Tibial nerve (tissue), 4 donors: ENCODE results near the gene CMIP. TPM values are rescaled to one million over a fixed set of nuclear protein-coding genes. Genes with fewer than 3 reads are reported as not detected.
A peak's percentile ranks its signal among the peaks of the same experiment; 100 is the strongest.

Experiments
- DNase-seq, 2 donors: peaks; one replicate each; pipeline ENCODE4 v3.0.0-alpha.2; 2019; ENCODE audit warnings: low spot score in 2 of 2
- H3K27ac ChIP-seq, 4 donors: fragments of 200-600 bp; sonication (generic) in 3 of 4; one replicate each; pipeline ENCODE4 v1.5.1; 2017 to 2019; ENCODE audit warnings: mild to moderate bottlenecking in 1 of 4
- H3K27me3 ChIP-seq, 2 donors: fragments of 200-600 bp; sonication (generic) in 1 of 2; one replicate each; pipeline versions ENCODE4 v1.5.1 to v1.6.0; 2017 to 2019
- H3K36me3 ChIP-seq, 3 donors: fragments of 200-600 bp; sonication (generic); one replicate each; pipeline ENCODE4 v1.5.1; 2018 to 2019
- H3K4me1 ChIP-seq, 4 donors: fragments of 200-600 bp; sonication (generic) in 3 of 4; one replicate each; pipeline ENCODE4 v1.5.1; 2017 to 2019
- H3K4me3 ChIP-seq, 4 donors: fragments of 200-600 bp; sonication (generic) in 3 of 4; one replicate each; pipeline ENCODE4 v1.5.1; 2017 to 2019; ENCODE audit warnings: mild to moderate bottlenecking in 1 of 4, moderate library complexity in 1 of 4
- H3K9me3 ChIP-seq, 4 donors: fragments of 200-600 bp; sonication (generic) in 3 of 4; one replicate each; pipeline ENCODE4 v1.5.1; 2017 to 2019
- CTCF ChIP-seq, 5 experiments: fragments of 200-600 bp in 3 of 5; fragments of 450-650 bp in 2 of 5; sonication (generic) in 3 of 5; IDR thresholded peaks; one replicate each; pipeline ENCODE4 v1.5.1; 2016 to 2019; ENCODE audit warnings: antibody characterized with exemption in 5 of 5, mild to moderate bottlenecking in 3 of 5, moderate library complexity in 2 of 5
- EP300 ChIP-seq, 2 donors: sonication (generic); formaldehyde crosslinking; IDR thresholded peaks; one replicate each; pipeline ENCODE4 v1.6.1; 2017; ENCODE audit warnings: antibody characterized with exemption in 2 of 2, mild to moderate bottlenecking in 1 of 2
- POLR2A ChIP-seq, 2 donors: fragments of 450-650 bp; IDR thresholded peaks; one replicate each; pipeline ENCODE4 v1.6.1; 2017; ENCODE audit warnings: antibody characterized with exemption in 2 of 2, mild to moderate bottlenecking in 2 of 2, moderate library complexity in 2 of 2
- WGBS, 2 donors: methylation state at CpG; one replicate each; pipeline ENCODE4 v1.1.5; 2018; 5-methylcytosine and 5-hydroxymethylcytosine counted together
- total RNA-seq, 4 donors: library from RNA; depleted of rRNA; stranded (reverse); fragments of >200 nt; gene quantifications; one replicate each; pipeline ENCODE4 v1.1.0, GENCODE V29; 2016

Gene CMIP
- total RNA-seq, 4 donors from 2014 or later, result 28.2 to 48.8 (median 31.8) TPM

- Histone ChIP-seq H3K9me3 (no peaks in the 10 kb centered on the region), H3K27me3 (no peaks in the 10 kb centered on the region), H3K36me3 (no peaks in the 10 kb centered on the region), H3K4me3 (no peak overlapping the region), H3K27ac (peak overlapping the region in 2 of 4 donors; percentile 35 to 48), H3K4me1 (peaks cover 0 to 5% (median 0%) of the 10 kb centered on the region in 4 donors)
- peak in 1 of 2 donors; percentile 49 for DNase-seq
- peak in 1 of 2 donors; percentile 66 for TF ChIP-seq EP300 (IDR thresholded peaks at IDR 0.05)
- TF ChIP-seq POLR2A (IDR thresholded peaks at IDR 0.05), result no peak
- 66 to 76% methylated on average over 23 of the region's 23 CpGs for WGBS, 2 donors
Measured at GRCh38 chr16:81431554-81432353, 12.9 kb upstream of the CMIP start.

DNA sequence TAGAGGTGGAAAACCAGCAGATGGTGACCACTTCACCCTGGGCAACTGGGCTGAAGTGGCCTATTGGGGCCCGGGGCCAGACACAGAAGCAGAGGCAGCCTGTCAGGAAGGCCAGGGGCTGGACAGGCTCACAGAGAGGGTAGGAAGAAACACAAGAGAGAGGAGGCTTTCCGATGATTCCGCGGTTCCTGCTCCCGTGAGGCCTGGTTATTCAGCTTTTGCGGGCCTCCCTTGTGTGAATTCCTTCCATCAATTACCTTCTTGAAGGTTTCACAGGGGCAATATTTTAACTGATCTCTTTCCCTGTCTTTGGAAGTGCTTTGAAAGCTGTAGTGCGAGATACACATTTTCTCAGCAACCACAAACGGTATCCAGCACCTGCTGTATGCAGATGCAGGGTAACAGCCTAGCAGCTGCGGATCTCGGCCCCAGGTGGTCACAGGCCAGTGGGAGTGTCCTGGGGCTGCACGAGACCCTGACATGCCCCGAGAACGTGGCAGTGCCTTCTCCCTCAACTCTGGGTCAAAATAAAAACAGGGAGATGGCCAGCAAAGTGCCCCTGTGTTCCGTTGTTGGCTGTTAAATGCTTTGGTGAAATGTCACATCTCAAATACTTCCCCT is 11.6 kb upstream of the CMIP start:
- no peak for DNase-seq
- Histone ChIP-seq H3K27me3 (no peaks in the 10 kb centered on the region), H3K9me3 (no peaks in the 10 kb centered on the region), H3K27ac (no peak overlapping the region), H3K4me1 (peaks cover 0 to 5% (median 0%) of the 10 kb centered on the region in 4 donors), H3K36me3 (no peaks in the 10 kb centered on the region), H3K4me3 (no peak overlapping the region)
- no peak for TF ChIP-seq EP300 (IDR thresholded peaks at IDR 0.05)
- 69 to 70% methylated on average over 14 of the region's 14 CpGs for WGBS, 2 donors

DNA sequence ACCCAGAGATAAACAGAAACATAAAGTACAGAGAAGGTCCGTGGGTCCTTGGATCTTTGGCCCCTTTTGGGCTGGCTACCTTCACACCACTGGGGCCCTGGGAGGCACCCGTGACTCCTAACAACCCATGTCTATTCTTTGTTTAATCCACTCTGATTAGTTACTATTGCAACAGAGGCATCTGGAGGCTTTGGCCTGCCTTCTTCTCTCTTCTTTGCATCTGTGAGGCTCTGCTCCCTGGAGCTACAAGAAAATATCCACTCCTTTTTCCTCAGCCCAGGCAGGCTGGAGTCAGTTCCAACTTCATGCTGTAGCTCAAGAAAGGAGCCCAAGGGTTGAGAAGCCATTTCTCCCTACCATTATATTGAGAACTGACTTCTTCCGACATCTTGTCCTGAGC is 9.5 kb upstream of the CMIP start:
- no peak overlapping the region for H3K4me3 ChIP-seq
- H3K27me3 ChIP-seq, result no peaks in the 10 kb centered on the region
- no peaks in the 10 kb centered on the region for H3K9me3 ChIP-seq
- no peak overlapping the region for H3K27ac ChIP-seq
- H3K36me3 ChIP-seq, result no peaks in the 10 kb centered on the region
- TF ChIP-seq EP300 (IDR thresholded peaks at IDR 0.05) (no peak), CTCF (IDR thresholded peaks at IDR 0.05) (no peak), POLR2A (IDR thresholded peaks at IDR 0.05) (no peak)
- no peak for DNase-seq
- peaks cover 0 to 5% (median 0%) of the 10 kb centered on the region in 4 donors for H3K4me1 ChIP-seq
- WGBS, 2 donors, result 74 to 83% methylated on average over 3 of the region's 3 CpGs

DNA sequence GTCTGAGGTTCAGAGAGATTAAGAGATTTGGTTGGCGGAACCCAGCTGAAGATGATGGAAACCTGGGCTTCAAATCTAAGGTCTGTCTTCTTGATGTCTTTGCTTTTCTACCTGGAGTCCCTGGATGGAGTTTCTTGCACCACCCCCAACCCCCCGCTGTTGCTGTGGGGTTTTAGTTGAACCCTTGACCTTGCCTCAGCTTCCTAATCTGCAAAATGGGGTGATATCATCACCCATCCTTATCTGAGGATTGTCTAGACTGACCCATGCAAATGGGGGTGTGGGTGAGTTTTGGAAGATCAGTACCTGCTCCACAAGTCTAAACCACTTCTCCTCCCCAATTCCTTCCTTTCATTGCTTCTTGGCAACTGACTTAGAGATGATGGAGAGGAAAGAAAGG is 9.0 kb upstream of the CMIP start:
- Histone ChIP-seq H3K4me1 (peaks cover 0 to 5% (median 0%) of the 10 kb centered on the region in 4 donors), H3K27me3 (no peaks in the 10 kb centered on the region), H3K27ac (no peak overlapping the region), H3K4me3 (no peak overlapping the region), H3K36me3 (no peaks in the 10 kb centered on the region), H3K9me3 (no peaks in the 10 kb centered on the region)
- no peak for TF ChIP-seq POLR2A (IDR thresholded peaks at IDR 0.05)
- TF ChIP-seq EP300 (IDR thresholded peaks at IDR 0.05), result no peak
- no peak for TF ChIP-seq CTCF (IDR thresholded peaks at IDR 0.05)
- 96 to 98% methylated on average over 2 of the region's 2 CpGs for WGBS, 2 donors
- no peak for DNase-seq

DNA sequence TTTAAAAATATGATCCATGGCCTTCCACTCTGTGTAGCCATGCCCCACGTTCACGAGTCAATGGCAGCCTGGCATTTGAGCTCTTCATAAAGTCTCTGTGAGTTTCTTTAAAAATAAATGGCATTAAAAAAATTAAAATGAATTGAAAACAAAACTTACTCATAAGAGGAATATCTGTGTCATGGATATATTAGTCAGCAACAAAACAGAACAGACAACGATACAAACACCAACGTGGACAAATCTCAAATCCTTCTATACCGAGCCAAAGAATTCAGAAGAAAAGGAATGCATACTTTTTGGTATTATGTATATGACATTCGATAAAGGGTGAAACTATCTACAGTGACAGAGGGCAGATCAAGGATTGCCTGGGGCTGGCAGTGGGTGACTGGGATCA is 8.2 kb upstream of the CMIP start:
- WGBS, 2 donors, result 79% methylated on average over 6 of the region's 6 CpGs
- TF ChIP-seq CTCF (IDR thresholded peaks at IDR 0.05), result no peak
- Histone ChIP-seq H3K27me3 (no peaks in the 10 kb centered on the region), H3K9me3 (no peaks in the 10 kb centered on the region), H3K27ac (no peak overlapping the region), H3K4me1 (peaks cover 0 to 5% (median 0%) of the 10 kb centered on the region in 4 donors), H3K36me3 (no peaks in the 10 kb centered on the region), H3K4me3 (no peak overlapping the region)
- no peak for DNase-seq

- Histone ChIP-seq H3K27ac (no peak overlapping the region), H3K4me1 (no peaks in the 10 kb centered on the region), H3K4me3 (no peak overlapping the region), H3K9me3 (no peaks in the 10 kb centered on the region), H3K27me3 (no peaks in the 10 kb centered on the region), H3K36me3 (no peaks in the 10 kb centered on the region)
- TF ChIP-seq EP300 (IDR thresholded peaks at IDR 0.05), result no peak
- no peak for TF ChIP-seq POLR2A (IDR thresholded peaks at IDR 0.05)
- no peak for TF ChIP-seq CTCF (IDR thresholded peaks at IDR 0.05)
- WGBS, 2 donors, result 46 to 51% methylated on average over 10 of the region's 10 CpGs
- no peak for DNase-seq
Measured at GRCh38 chr16:81437865-81438264, 6.7 kb upstream of the CMIP start.
